Hepatocyte (in vitro differentiated cells): ENCODE data around the gene COQ9.

Source experiments
- CTCF ChIP-seq: fragments of 200-600 bp; sonication (generic); IDR thresholded peaks from 2 replicates; pipeline ENCODE4 v1.5.1; 2016; ENCODE audit warnings: antibody characterized with exemption, mild to moderate bottlenecking; ENCODE audit not compliant: poor library complexity
- EZH2 ChIP-seq: fragments of 200-600 bp; sonication (generic); IDR thresholded peaks from 2 replicates; pipeline ENCODE4 v1.6.1; 2016; ENCODE audit warnings: antibody characterized with exemption, mild to moderate bottlenecking, borderline replicate concordance
- EZH2phosphoT487 ChIP-seq: fragments of 200-600 bp; sonication (generic); IDR thresholded peaks from one replicate; pipeline ENCODE4 v1.6.1; 2018; ENCODE audit warnings: antibody characterized with exemption, mild to moderate bottlenecking, low read depth, moderate library complexity; ENCODE audit not compliant: unreplicated experiment, severe bottlenecking

GRCh38 chr16:57452021-57452420 lies 4.7 kb downstream of the COQ9 start:
- TF ChIP-seq EZH2: no peak
- TF ChIP-seq CTCF: no peak
- TF ChIP-seq EZH2phosphoT487: no peak
